GM18951 (cell line): ENCODE data around the gene FGG.

Source experiments
- POLR2A ChIP-seq: IDR thresholded peaks from 4 replicates; pipeline ENCODE4 v1.6.1; 2011; ENCODE audit warnings: mild to moderate bottlenecking; ENCODE audit not compliant: insufficient read length, insufficient read depth; ENCODE audit errors: extremely low read depth
- in situ Hi-C: fragments of 300-500 bp; cut with MboI; formaldehyde crosslinking; loops from one replicate; pipeline ENCODE4 v1.12.0; 2022; ENCODE audit warnings: low sequenced_read_pairs, mixed read lengths, inconsistent platforms; ENCODE audit not compliant: unreplicated experiment

FGG gene

GRCh38 chr4:154566639-154567204 lies 45.7 kb downstream of the FGG start:
- in situ Hi-C loops: no loop called here

GRCh38 chr4:154565704-154566103 lies 46.8 kb downstream of the FGG start:
- TF ChIP-seq POLR2A: no peak
- in situ Hi-C loops: no loop called here

More at GRCh38 chr4:154566639-154567204, 45.7 kb downstream of the FGG start:
- TF ChIP-seq POLR2A: no peak

GRCh38 chr4:154564311-154564710 lies 48.1 kb downstream of the FGG start:
- in situ Hi-C loops: no loop called here
- TF ChIP-seq POLR2A: no peak

GRCh38 chr4:154562697-154563254 lies 49.7 kb downstream of the FGG start, which contains the start of gene FGB:
TSS of gene FGB (plus strand) at chr4:154563011. CDS start at chr4:154563019, 8 bp downstream.
- in situ Hi-C loops: no loop called here
- TF ChIP-seq POLR2A: no peak

GRCh38 chr4:154560824-154561231 lies 51.6 kb downstream of the FGG start:
- in situ Hi-C loops: no loop called here
- no peak for TF ChIP-seq POLR2A

- TF ChIP-seq POLR2A: no peak
- in situ Hi-C loops: no loop called here
Observed at GRCh38 chr4:154560419-154560801, 52.0 kb downstream of the FGG start.

- in situ Hi-C loops: loop anchor here (5.0 kb wide), 1 partner anchor 58 kb away; no protein-coding TSS in a partner anchor
- TF ChIP-seq POLR2A: no peak
Observed at GRCh38 chr4:154559494-154560418, 52.7 kb downstream of the FGG start.

- TF ChIP-seq POLR2A: no peak
- in situ Hi-C loops: loop anchor here (5.0 kb wide), 1 partner anchor 58 kb away; no protein-coding TSS in a partner anchor
Observed at GRCh38 chr4:154559141-154559493, 53.3 kb downstream of the FGG start.
